Fibroblast of lung (primary cell): ENCODE data around the gene RTCA.

Experiments
- CTCF ChIP-seq, 2 donors: IDR thresholded peaks in 1 of 2; conservative IDR thresholded peaks in 1 of 2; 1 replicate in 1 of 2; 2 replicates in 1 of 2; pipeline ENCODE4 v1.5.1; 2011 to 2012; ENCODE audit warnings: low read length in 2 of 2, control low read depth in 1 of 2, inconsistent platforms in 1 of 2, low read depth in 1 of 2, mild to moderate bottlenecking in 1 of 2
- EZH2 ChIP-seq: IDR thresholded peaks from 2 replicates; pipeline ENCODE4 v1.5.1; 2012; ENCODE audit warnings: low read length, control low read depth, mild to moderate bottlenecking; ENCODE audit errors: missing control alignments

DNA sequence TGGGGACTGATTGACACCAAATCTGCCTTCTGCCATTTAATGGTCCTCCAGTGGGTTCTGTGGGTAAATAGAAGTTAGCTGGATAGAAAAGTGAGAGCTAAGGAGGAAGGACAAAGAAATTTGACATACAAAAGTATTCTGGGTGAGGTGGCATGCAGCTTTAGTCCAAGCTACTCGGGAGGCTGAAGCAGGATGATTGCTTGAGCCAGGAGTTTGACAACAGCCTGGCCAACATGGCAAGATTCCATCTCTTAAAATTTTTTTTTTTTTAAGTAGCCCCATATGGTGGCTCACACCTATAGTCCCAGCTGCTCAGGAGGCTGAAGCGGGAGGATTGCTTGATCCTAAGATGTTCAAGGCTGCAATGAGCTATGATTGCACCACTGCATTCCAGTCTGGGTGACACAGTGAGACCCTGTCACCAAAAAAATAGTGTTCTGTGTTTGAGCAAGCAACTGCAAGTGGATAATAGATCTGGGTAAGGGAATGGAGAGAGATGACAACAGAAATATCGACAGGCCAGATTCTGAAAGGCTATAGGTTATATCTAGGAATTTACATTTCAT lies 13.4 kb downstream of the RTCA start:
- TF ChIP-seq CTCF (conservative IDR thresholded peaks at IDR 0.05 in 1 of 2, IDR thresholded peaks at IDR 0.05 in 1 of 2; ENCODE audit: low read depth in 1 of 2, low read length in 2 of 2) (no peak), EZH2 (no peak)
